Measurements from ENCODE around the gene VPS72. TPM values are rescaled to one million over a fixed set of nuclear protein-coding genes. Genes with fewer than 3 reads are reported as not detected.

VPS72 gene
- total and polyA plus RNA-seq, 9 of the 15 experiments (the other 6 are each of a cell fraction or from before 2014, with no cell fraction given) = 7.2 to 131 (median 75.7) TPM

GRCh38 chr1:151165738-151166504 is 24.1 kb downstream of the VPS72 start, which contains the start of the genes LYSMD1 and SCNM1 (continued):
- TF ChIP-seq, protein P1, sequence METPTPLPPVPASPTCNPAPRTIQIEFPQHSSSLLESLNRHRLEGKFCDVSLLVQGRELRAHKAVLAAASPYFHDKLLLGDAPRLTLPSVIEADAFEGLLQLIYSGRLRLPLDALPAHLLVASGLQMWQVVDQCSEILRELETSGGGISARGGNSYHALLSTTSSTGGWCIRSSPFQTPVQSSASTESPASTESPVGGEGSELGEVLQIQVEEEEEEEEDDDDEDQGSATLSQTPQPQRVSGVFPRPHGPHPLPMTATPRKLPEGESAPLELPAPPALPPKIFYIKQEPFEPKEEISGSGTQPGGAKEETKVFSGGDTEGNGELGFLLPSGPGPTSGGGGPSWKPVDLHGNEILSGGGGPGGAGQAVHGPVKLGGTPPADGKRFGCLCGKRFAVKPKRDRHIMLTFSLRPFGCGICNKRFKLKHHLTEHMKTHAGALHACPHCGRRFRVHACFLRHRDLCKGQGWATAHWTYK (CRISPR knock-in tag; IDR thresholded peaks at IDR 0.05) = no peak
- TF ChIP-seq SMAD1 (IDR thresholded peaks at IDR 0.05; ENCODE audit: low read depth, low read length, partially characterized antibody) (peak; percentile 61), MYNN (IDR thresholded peaks at IDR 0.05) (0 out of 2 replicates have a peak, but pooled peaks have one; percentile 62), MYNN (CRISPR knock-in tag; IDR thresholded peaks at IDR 0.05) (no peak), PHF21A (IDR thresholded peaks at IDR 0.05; ENCODE audit: borderline replicate concordance, low read depth) (no peak), CHD1 (IDR thresholded peaks at IDR 0.05; ENCODE audit: low read length) (peak; percentile 33), CREM (IDR thresholded peaks at IDR 0.05; ENCODE audit: low read depth) (peak; percentile 96), ASH1L (IDR thresholded peaks at IDR 0.05; ENCODE audit: borderline replicate concordance, low read depth, partially characterized antibody) (peak; percentile 90), ZNF146 (CRISPR knock-in tag; IDR thresholded peaks at IDR 0.05; ENCODE audit: unreplicated experiment) (no peak), E2F8 (IDR thresholded peaks at IDR 0.05; ENCODE audit: low read depth, partially characterized antibody) (peak; percentile 96), E2F4 (CRISPR knock-in tag; IDR thresholded peaks at IDR 0.05; ENCODE audit: low read depth) (no peak), MYBL2 (IDR thresholded peaks at IDR 0.05; ENCODE audit: low read depth) (no peak), MYBL2 (CRISPR knock-in tag; IDR thresholded peaks at IDR 0.05; ENCODE audit: borderline replicate concordance) (no peak), PPARD (CRISPR knock-in tag; IDR thresholded peaks at IDR 0.05) (no peak), STAT5A (IDR thresholded peaks at IDR 0.05; ENCODE audit: borderline replicate concordance, low read length) (peak; percentile 17; the same call in 1 of the 2 replicates), FOSL1 (tag; conservative IDR thresholded peaks at IDR 0.05) (peak; percentile 53; the same call in 1 of the 2 replicates), TOE1 (IDR thresholded peaks at IDR 0.05; ENCODE audit: borderline replicate concordance) (peak; percentile 87), TOE1 (CRISPR knock-in tag; IDR thresholded peaks at IDR 0.05; ENCODE audit: borderline replicate concordance, low read depth) (no peak)
- TF ChIP-seq, protein P2, sequence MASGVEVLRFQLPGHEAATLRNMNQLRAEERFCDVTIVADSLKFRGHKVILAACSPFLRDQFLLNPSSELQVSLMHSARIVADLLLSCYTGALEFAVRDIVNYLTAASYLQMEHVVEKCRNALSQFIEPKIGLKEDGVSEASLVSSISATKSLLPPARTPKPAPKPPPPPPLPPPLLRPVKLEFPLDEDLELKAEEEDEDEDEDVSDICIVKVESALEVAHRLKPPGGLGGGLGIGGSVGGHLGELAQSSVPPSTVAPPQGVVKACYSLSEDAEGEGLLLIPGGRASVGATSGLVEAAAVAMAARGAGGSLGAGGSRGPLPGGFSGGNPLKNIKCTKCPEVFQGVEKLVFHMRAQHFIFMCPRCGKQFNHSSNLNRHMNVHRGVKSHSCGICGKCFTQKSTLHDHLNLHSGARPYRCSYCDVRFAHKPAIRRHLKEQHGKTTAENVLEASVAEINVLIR (CRISPR knock-in tag; IDR thresholded peaks at IDR 0.05) = peak; percentile 70; the same call in 1 of the 2 replicates
- TF ChIP-seq, protein P3, sequence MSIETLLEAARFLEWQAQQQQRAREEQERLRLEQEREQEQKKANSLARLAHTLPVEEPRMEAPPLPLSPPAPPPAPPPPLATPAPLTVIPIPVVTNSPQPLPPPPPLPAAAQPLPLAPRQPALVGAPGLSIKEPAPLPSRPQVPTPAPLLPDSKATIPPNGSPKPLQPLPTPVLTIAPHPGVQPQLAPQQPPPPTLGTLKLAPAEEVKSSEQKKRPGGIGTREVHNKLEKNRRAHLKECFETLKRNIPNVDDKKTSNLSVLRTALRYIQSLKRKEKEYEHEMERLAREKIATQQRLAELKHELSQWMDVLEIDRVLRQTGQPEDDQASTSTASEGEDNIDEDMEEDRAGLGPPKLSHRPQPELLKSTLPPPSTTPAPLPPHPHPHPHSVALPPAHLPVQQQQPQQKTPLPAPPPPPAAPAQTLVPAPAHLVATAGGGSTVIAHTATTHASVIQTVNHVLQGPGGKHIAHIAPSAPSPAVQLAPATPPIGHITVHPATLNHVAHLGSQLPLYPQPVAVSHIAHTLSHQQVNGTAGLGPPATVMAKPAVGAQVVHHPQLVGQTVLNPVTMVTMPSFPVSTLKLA (conservative IDR thresholded peaks at IDR 0.05) = peak; percentile 83 to 92

Data from K562 (cell line).